G401 (cell line): ENCODE results near the gene TSC2. TPM values are rescaled to one million over a fixed set of nuclear protein-coding genes. Genes with fewer than 3 reads are reported as not detected.

ENCODE experiments used
- DNase-seq: peaks from one replicate; pipeline ENCODE4 v3.0.0-alpha.2; 2015; ENCODE audit warnings: low spot score
- in situ Hi-C: cut with HindIII; loops from 2 replicates; pipeline ENCODE4 v1.10.0; 2016; ENCODE audit warnings: low sequenced_read_pairs, mixed read lengths
- total RNA-seq: library from RNA; depleted of rRNA; stranded (reverse); fragments of >200 nt; shearing (Covaris generic); gene quantifications from 2 replicates; pipeline ENCODE4 v1.2.3, GENCODE V29; 2014; rRNA removed

The TSC2 gene
- total RNA-seq = 23.3 and 36.4 TPM in 2 replicates

DNA sequence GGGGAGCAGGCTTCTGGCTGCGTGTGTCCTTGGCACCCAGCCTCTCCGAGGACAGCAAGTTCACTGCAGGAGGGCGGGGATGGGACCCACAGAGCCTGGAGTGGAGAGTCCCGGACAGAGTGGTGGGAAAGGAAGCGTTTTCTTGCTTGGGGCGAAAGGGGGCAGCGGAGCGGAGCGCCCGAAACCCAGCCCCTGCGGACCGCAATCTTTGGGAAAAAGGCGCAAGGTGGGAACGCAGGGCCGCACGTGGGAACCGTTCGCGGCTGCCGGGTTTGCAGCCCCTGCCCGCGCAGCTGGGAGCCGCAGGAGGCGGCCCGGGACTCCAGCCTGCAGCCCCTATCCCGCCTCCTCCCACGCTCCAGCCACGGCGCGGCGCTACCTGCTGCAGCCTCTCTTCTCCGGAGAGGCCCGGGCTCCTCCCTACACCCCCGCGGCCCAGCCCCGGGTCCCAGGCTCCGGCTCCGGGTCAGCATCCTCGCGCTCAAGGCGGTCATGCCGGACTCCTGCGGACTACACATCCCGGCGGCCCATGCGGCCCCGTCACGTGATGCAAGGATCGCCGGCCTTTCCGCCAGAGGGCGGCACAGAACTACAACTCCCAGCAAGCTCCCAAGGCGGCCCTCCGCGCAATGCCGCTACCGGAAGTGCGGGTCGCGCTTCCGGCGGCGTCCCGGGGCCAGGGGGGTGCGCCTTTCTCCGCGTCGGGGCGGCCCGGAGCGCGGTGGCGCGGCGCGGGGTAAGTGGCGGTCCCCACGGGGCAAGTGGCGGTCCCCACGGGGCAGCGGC, at the start of gene TSC2, which contains the start of gene NTHL1:
TSS of gene TSC2 (plus strand) at position 656 of the 786 bp plus-strand sequence. CDS start 631 bp downstream, outside the sequence.
TSS of gene NTHL1 (minus strand) at position 505 of the 786 bp plus-strand sequence. CDS start at position 494, 11 bp downstream.
- in situ Hi-C loops = no loop called here
- peak; percentile 95 for DNase-seq

DNA sequence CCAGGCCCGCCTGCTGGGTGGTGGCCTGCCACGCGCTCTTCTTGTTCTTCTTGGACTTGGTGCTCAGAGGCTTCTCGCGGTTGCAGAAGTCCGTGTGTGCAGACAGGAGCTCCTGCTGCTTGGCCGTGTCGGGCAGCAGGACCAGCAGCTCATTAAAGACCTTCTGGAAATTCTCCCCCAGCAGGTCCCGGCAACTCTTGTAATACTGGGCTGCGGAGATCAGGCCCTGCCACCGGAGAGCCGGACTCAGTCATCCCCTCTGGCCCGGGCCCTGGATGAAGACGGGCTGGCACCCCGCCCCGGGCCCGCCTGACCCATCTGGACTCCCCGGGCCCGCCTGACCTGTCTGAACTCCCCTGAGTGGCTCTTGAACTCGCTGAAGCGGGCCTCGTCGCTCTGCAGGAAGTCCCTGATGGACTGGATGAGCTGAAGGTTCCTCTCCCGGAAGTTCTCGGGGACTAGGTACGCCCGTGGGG, 49.4 kb upstream of the TSC2 start:
- in situ Hi-C loops = no loop called here
- DNase-seq = peak; percentile 54

DNA sequence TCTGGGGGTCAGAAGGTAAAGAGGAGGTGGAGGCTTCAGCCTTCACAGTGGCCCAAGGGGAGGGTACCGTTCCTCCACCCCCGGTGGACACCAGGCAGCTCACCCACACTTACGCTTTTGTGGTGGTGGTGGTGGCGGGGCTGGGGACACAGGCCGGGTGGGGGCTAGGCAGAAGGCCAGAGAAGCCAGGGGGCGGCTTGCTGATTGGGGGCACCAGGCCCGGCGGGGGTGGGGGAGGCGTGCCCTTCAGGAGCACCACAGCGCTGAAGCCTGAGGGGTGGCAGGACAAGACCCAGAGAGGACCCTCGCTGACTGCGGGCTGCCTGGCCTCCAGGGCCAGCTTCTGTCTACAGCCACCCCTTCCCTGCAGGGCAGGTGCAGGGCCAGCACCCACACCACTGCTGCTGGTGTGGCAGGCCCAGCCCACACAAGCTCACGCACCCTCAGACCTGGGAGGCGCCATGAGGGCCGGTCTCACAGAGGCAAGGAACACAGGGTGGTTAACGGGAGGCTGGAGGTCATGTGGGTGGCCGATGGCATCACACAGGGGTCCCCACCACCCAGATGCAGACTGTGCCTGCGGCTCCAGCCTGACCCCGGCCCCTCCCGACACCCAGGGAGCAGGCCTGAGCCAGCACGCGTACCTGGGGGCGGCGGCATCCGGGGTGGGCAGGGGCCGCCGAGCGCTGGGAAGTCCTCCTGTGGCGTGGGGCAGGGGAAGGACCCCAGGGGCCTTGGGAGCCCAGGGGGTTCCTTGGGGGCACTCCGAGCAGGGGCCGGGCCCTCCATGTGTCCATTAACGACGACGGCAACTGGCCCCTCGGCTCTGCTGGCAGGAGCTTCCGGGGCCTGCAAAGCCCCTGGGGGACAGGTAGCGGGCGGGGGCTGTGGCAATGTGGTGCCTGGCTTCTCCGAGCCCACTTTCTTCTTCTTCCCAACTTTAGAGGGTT, 48.7 kb upstream of the TSC2 start:
- DNase-seq = no peak
- in situ Hi-C loops = no loop called here

DNA sequence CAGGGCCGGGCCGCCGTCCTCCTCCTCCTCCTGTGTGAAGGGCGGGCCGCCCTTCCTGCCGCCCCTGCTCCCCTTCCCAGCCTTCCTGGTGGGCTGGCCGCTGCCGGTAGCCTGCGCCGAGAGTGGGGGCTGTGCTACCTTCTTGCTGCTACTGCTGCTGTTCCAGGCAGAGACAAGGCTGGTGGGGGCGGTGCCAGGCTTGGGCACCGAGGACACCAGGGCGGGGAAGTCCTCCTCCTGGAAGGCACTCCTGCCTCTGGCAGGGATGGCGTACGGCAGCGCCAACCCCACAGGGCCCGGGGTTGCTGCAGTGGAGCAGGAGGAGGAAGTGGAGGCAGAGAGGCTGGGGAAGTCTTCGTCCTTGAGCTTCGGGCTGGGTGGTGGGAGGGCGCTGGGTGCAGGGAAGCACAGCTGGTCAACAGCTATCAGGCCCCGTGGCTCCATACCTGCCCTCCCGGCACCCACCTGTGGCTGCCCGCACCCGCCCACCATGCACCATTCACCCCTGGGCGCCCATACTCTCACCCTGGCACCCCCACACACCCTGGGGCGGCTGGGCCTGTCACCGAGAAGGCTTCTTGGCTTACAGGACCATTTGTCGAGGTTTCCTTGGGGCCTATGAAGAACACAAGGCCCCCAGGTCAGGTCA, 47.8 kb upstream of the TSC2 start:
- DNase-seq = no peak
- in situ Hi-C loops = no loop called here

DNA sequence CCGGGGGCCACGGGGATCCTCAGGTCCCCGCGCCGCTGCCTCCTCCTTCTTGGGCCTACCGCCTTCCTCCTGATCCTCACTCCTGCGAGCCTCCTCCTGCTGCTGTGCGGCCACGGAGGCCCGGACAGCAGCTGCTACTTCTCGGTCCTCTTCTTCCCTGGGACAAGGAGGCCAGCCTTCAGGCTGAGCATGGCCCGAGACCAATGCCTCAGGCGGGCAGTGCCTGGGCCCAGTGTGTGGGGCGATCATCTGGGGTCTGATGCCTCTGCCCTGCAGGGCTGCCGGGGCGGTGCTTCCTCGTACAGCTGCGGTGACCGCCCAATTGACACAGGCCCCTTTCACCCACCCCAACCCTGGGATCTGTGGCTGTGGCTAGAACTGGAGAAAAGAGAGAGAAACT, 46.8 kb upstream of the TSC2 start:
- in situ Hi-C loops = no loop called here
- DNase-seq = no peak

DNA sequence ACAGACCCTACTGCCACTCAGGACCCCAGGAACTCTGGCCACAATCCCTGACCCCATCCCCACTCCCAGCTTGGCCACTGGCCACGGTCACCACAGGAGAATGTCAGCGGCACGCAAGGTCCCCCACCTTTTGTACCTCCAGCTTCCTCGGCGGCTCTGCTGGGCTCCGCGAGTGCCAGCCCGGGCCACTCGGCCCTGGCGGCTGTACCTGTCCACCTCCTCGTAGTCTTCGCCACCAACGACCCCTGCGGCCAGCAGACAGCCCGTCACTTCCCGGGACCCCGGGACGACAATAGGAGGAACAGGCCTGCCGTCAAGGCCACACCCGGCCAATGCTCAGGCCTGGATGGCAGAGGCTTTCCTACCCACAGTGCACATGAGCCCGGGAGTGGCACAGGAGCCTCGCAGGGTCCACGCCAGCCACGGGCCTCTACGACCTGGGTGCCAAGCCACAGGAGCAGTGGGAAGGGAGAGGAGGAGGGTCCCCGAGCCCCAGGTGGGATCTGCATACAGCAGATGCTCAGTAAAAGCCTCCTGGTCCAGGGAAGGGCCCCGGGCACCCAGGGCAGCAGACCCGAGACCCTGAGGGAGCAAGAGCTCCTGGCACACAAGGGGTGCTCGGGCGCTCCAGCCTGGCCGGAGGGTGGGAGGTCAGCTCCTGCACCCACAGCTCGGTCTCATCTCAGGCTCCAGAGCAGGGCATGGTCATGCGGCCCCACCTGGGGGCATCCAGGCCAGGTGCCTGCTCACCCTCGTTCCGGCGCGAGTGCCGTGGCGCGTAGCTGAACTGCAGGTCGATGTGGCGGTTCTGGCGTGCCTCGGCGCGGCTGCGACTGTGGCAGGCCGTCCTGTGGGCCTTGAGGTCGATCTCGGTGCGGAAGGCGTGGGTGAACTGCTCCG, 46.1 kb upstream of the TSC2 start:
- in situ Hi-C loops = no loop called here

DNA sequence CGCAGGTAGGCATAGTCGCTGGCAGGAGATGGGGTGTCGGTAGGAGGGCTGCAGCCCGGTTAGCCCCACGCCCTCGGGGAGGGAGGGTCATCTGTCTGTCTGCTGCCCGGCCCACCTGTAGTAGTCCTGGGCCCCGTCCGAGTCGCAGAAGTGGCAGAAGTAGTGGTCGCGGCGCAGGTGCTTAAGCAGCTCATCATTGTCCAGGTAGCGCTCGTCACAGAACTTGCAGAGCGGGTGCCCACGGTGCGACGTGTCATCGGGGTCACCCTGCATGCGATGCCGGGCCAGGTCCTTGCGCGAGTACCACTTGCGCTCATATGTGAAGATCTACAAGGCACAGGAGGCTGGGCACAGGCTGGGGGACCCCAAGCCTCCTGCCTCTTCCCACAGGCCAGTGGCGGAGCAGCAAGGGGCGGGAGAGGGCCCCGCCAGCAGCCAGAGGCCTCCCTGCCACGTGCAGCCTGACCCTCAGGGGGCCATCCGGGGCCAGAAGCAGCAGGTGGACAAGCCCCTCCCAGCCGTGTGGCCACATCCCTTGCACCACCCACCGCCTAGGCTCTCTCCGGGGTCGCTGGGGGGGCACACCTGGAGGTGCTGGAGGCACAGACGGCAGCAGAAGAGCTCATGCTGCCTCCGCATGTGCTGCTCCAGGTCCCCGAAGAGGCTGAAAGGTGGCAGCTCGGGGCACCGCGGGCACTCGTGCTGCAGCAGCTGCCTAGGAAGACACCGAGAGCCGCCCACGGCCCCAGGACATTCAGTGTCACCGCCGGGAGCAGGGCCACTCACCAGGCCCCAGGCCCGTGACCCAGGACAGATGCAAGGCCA, 45.2 kb upstream of the TSC2 start:
- in situ Hi-C loops = no loop called here
- DNase-seq = no peak

More for the DNA sequence above, 46.1 kb upstream of the TSC2 start:
- no peak for DNase-seq

DNA sequence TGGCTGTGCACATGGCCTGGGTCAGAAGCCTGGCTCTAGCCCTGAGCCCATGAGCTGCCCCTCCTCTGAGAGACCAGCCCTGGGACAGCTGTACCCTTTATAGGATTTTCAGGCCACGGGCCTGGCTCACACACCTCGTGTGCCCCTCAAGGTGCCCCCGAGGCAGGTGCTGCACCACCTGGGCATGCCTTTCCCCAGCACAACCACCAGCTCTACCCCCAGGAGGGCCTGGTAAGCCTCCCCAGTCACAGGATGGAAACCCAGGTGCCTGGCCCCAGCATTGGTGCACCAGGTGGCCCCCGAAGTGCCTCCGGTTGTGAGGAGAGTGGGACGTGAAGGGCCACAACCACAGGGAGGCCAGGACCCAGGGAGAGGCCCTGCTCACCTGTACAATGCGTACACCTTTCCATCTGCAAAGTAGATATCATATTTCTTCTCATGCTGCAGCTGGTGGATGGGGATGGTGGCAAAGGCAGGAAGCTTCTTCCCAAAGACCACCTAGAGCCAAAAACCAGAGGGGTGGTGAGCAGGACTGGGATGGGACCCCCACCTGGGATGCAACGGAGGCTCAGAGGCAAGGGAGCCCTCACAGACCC, 44.5 kb upstream of the TSC2 start:
- in situ Hi-C loops = no loop called here
- DNase-seq = no peak

DNA sequence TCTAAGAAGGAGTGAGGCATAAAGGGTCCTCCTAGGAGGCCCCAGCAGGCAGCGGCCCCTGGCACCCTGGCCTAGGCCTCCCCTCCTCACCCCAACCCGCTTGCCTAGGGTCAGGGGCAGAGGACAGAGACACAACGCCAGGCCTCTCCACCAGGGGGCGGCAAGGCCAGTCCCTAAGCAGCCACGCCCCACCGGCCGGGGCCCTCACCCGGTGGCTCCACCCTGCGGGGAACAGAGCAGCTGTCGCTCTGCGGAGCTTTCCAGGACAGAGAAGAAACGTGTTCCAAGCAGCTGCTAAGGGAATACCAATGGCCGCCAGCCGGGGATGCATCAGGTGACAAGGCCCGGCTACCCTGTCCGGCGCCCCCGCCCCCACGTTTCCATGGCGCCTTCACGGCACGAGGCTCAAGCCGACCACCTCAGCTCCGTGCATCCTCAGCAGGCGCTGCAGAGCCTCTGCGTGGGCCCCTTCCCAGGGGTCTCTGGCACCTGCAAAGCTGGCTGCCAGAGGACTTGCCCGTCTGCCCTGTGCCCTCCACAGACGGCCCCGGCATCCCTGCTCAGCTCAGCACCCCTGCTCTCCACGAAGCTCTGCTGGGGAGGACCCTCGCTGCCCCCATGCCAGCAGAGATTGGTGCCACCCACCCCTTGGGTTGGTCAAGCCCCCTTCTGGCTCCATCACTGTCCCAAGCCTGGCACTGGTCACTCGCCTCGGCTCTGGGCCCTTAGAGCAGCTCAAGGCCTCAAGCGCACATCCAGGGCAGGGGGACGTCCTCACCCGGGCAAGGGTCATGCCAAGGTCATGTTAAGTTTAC, 43.8 kb upstream of the TSC2 start:
- peak; percentile 77 for DNase-seq
- in situ Hi-C loops = no loop called here

DNA sequence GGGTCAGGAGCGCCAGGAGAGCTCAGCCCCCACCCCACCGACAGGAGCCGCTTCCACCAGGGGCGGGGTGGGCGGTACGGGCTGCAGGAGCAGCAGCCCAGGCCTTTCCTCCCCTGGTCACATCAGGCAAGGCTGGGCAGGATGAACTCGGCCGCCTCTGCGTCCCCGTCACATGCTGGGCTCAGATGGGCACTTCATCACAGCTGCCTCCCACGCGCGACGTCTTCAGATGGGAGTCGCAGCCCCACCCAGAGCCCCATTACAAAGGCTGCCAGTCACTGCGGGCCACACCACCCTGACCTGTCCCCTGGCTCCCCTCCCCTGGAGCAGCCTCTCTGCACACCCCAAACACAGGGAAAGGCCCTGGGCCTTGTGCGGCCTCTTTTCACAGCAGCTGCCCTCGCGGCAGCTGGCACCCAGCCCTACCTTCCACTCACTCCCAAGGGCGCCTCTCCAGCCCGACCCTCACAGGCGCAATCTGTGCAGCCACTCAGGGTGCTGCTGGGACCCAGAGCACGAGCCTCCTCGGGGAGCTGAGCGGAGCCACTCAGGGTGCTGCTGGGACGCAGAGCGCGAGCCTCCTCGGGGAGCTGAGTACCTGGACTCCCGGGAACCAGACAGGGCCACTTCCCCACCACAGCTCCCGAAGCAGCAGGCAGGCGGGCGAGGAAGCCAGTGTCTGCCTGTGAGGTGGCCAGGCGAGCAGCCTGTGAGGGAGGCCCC, 42.8 kb upstream of the TSC2 start:
- in situ Hi-C loops = no loop called here
- peak; percentile 43 for DNase-seq

DNA sequence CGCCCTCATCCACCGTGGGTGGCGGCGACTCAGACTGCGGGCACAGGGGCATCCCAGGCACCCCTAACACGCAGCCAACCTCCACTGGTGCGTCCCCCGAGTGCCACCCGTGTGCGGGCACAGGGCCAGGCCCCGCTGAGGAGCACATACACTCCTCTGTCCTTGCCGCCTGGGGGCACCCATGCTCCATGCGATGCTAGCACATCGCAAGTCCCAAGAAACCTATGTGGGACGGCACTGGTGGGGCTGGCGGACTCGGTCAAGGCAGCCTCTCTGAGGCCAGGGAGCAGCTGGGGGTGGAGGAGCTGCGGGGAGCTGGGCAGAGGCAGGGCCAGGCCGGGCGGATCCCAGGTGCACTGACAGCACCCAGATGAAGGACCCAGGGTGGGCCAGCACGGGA, 42.1 kb upstream of the TSC2 start:
- peak; percentile 68 for DNase-seq
- in situ Hi-C loops = no loop called here

DNA sequence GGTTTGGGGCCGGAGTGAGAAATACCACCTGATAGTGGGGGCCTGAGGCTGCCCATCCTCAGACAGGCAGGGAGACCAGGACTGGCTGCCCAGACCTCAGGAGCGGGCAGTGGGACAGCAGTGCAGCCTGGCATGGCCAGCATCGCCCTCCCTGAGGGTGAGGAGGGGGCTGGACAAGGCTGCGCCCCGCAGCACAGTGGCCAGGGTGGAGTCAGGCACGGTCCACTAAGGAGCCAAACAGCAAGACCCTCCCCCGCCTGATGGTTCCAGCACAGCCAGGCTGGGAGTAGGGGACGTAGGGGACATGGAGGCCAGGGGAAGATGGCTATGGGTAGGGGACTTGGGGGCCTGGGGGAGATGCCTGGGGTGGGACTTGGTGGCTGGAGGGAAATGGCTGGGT, 41.5 kb upstream of the TSC2 start:
- DNase-seq = no peak
- in situ Hi-C loops = no loop called here

DNA sequence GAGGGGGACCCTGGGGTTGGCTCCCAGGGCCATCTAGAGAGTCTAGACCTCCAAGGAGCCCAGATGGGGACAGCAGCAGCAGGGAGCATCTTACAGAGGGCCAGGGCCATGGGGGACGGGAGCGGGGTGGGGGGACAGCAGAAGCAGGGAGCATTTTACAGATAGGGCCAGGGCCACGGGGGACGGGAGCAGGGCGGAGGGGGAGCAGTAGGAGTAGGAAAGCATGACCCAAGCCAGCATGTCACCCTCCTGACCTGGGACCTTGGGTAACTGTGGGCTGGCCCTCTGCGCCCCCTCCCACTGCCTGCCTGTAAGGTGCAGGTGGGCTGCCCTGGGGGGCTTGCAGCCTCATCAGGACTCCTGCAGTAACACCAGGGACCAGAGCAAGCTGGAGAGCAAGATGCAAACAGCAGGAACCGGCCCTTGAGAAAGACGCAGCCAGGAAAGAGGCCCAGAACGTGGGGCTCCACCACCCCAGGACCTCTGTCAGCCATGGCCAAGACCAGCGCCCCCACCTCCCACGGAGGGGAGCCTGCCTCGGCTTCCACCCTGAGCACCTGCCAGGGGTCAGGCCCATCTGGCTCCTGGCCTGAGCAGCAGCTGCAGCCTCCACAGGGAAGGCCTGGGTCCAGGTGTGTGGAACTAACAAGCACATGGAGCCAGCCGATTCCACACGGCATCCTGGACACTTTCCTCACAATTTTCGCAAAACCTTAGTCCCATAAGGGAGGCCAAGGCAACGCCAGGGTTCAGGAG, 40.5 kb upstream of the TSC2 start:
- in situ Hi-C loops = no loop called here
- no peak for DNase-seq

DNA sequence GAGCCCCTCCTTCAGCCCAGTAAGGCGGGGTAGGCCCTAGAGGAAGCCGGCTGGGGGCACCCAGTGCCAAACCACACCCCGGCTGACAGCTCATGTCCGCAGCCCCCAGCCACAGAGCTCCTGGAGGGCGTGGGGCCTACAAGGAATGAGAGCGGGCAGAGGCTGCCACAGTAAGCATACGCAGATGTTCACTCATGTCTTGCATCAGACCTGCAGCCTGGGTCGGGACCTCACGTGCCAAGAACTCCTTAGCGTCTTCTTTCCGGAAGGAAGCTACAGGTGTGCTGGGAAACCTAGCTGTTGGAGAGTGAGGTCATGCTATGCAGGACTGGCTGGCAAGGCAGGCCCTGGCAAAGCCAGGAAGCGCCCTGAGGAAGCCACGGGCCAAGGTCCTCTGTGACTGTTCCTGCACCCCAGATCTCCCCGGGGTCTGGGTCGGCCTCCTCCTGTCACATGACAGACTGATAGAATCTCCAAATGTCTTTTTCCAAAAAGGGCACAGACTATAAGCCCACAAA, 39.7 kb upstream of the TSC2 start:
- in situ Hi-C loops = no loop called here
- no peak for DNase-seq

DNA sequence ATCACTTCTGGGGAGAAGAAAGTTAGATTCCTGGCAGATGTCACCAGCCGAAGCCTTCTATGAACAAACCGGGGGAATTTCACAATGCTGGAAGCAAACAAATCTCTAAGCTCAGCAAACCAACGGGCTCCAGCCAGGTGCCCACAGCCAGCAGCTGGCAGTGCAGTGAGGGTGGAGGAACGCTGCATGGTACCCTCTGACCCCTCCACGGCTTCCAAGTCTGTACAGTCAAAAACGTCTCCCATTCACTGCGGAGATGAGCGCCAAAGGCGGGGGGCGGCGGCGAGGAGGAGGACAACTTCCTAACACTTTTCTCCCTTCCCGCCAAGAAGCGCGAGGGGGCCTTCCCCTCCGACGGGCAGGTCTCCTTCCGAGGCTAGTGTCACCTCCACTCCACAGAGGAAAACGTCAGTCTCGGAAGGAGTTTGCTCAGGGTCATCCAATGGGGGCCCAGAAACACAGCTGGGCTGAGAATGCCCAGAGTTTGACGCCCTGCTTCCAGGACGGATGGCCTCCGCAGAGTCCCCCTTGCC, 39.1 kb upstream of the TSC2 start:
- no peak for DNase-seq
- in situ Hi-C loops = no loop called here
